KMS-11 (cell line): ENCODE data around the gene EHMT2.
"Not testable (repeated sequence)": the region's sequence is repeated elsewhere in the genome, so short reads cannot be mapped to it uniquely, and the experiment has no call there.

Experiments used
- H2AFZ ChIP-seq: fragments of 200-600 bp; sonication (generic); 2 replicates; pipeline ENCODE4 v1.6.1; 2016; ENCODE audit warnings: antibody characterized with exemption, mixed run types, low read depth
- H3K27ac ChIP-seq: fragments of 200-600 bp; sonication (generic); 2 replicates; pipeline ENCODE4 v1.6.1; 2016; ENCODE audit warnings: mild to moderate bottlenecking, mixed run types
- H3K27me3 ChIP-seq: fragments of 200-600 bp; sonication (generic); 2 replicates; pipeline ENCODE4 v1.6.1; 2017; ENCODE audit warnings: mild to moderate bottlenecking, low read depth, mixed run types, moderate library complexity; ENCODE audit not compliant: insufficient read depth
- H3K36me3 ChIP-seq: fragments of 200-600 bp; sonication (generic); 2 replicates; pipeline ENCODE4 v1.6.1; 2017; ENCODE audit warnings: mild to moderate bottlenecking, mixed run types; ENCODE audit not compliant: insufficient read depth
- H3K4me1 ChIP-seq: fragments of 200-600 bp; sonication (generic); 2 replicates; pipeline ENCODE4 v1.6.1; 2016; ENCODE audit warnings: mild to moderate bottlenecking, low read depth, mixed run types; ENCODE audit not compliant: poor library complexity, severe bottlenecking
- H3K4me2 ChIP-seq: fragments of 200-600 bp; sonication (generic); 2 replicates; pipeline ENCODE4 v1.7.0; 2016; ENCODE audit warnings: mild to moderate bottlenecking, mixed run types
- H3K4me3 ChIP-seq: fragments of 200-600 bp; sonication (generic); IDR thresholded peaks from 2 replicates; pipeline ENCODE4 v1.6.1; 2017; ENCODE audit warnings: low read depth, low read length, mixed read lengths; ENCODE audit not compliant: insufficient read depth
- H3K79me2 ChIP-seq: fragments of 200-600 bp; sonication (generic); 2 replicates; pipeline ENCODE4 v1.6.1; 2016; ENCODE audit warnings: low read depth, mixed run types; ENCODE audit not compliant: insufficient read depth
- H3K9ac ChIP-seq: fragments of 200-600 bp; sonication (generic); 2 replicates; pipeline ENCODE4 v1.6.1; 2016; ENCODE audit warnings: mild to moderate bottlenecking, mixed run types
- H4K20me1 ChIP-seq: fragments of 200-600 bp; sonication (generic); 2 replicates; pipeline ENCODE4 v1.6.1; 2016; ENCODE audit warnings: mild to moderate bottlenecking, mixed run types; ENCODE audit not compliant: insufficient read depth
- TF ChIP-seq, protein P1 (sequence below): fragments of 200-600 bp; sonication (generic); conservative IDR thresholded peaks from 2 replicates; pipeline ENCODE4 v1.6.1; 2017; ENCODE audit warnings: low read depth, mild to moderate bottlenecking, antibody characterized with exemption, low read length, moderate library complexity, mixed read lengths

Gene EHMT2

DNA sequence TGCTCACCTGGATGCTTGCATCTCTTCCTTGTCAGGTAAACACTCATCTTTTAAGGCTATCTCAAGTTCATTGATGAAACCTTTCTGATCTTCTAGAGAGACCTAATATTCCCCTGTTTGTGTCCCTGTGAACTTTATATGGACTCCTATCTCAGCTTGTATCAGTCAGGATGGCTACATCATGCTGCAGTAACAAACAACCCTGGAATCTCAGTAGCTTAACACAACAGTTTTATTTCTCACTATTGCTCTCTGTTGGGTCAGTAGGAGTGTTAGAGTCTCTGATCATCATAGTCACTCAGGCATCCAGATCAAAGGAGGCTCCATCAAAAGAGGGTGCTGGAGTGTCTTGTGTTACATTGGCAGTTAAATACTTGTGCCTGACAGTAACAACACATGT, 17.9 kb upstream of the EHMT2 start:
- H3K4me1 ChIP-seq, result no peaks in the 10 kb centered on the region

DNA sequence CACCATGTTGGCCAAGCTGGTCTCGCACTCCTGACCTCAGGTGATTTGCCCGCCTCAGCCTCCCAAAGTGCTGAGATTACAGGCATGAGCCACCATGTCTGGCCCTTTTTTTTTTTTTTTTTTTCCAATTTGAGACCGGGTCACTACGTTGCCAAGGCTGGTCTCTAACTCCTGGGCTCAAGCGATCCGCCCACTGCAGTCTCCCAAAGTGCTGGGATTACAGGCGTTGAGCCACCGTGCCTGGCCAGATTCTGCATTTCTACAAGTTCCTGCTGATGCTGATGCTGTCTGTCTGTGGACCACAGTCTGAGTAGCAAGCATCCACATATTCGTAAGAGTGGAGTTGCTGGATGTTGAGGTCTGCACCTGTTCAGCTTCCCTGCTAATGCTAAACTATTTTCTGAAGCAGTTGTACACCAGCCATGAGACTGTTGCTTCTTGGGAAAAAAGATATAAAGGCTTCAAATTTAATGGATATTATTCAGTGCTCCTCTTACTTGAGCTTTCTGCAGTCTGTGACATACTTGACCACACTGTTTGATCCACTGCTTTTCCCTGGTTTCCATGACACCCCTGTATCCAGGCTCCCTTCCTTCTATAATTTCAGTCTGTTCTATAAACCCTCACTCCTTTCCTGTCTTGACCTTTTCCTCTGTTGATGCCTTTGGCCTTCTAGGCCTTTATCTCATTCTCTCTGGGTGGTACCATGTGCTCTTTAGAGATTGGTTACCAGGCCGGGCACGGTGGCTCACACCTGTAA, 14.5 kb upstream of the EHMT2 start:
- Histone ChIP-seq H4K20me1 (no peaks in the 10 kb centered on the region), H3K27me3 (no peaks in the 10 kb centered on the region), H3K4me1 (peaks cover 6% of the 10 kb centered on the region), H3K27ac (no peak overlapping the region), H3K36me3 (no peaks in the 10 kb centered on the region), H2AFZ (no peak overlapping the region), H3K4me3 (no peak overlapping the region), H3K4me2 (no peak overlapping the region), H3K9ac (no peak overlapping the region), H3K79me2 (no peaks in the 10 kb centered on the region)
- TF ChIP-seq, protein P1, sequence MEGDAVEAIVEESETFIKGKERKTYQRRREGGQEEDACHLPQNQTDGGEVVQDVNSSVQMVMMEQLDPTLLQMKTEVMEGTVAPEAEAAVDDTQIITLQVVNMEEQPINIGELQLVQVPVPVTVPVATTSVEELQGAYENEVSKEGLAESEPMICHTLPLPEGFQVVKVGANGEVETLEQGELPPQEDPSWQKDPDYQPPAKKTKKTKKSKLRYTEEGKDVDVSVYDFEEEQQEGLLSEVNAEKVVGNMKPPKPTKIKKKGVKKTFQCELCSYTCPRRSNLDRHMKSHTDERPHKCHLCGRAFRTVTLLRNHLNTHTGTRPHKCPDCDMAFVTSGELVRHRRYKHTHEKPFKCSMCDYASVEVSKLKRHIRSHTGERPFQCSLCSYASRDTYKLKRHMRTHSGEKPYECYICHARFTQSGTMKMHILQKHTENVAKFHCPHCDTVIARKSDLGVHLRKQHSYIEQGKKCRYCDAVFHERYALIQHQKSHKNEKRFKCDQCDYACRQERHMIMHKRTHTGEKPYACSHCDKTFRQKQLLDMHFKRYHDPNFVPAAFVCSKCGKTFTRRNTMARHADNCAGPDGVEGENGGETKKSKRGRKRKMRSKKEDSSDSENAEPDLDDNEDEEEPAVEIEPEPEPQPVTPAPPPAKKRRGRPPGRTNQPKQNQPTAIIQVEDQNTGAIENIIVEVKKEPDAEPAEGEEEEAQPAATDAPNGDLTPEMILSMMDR, result no peak

More for the DNA sequence above, 17.9 kb upstream of the EHMT2 start:
- H3K4me3 ChIP-seq, result no peak overlapping the region
- no peaks in the 10 kb centered on the region for H3K27me3 ChIP-seq
- no peaks in the 10 kb centered on the region for H3K36me3 ChIP-seq
- no peaks in the 10 kb centered on the region for H4K20me1 ChIP-seq
- H2AFZ ChIP-seq, result no peak overlapping the region
- TF ChIP-seq, protein P1, result no peak
- H3K4me2 ChIP-seq, result no peak overlapping the region
- no peaks in the 10 kb centered on the region for H3K79me2 ChIP-seq
- no peak overlapping the region for H3K9ac ChIP-seq
- no peak overlapping the region for H3K27ac ChIP-seq

DNA sequence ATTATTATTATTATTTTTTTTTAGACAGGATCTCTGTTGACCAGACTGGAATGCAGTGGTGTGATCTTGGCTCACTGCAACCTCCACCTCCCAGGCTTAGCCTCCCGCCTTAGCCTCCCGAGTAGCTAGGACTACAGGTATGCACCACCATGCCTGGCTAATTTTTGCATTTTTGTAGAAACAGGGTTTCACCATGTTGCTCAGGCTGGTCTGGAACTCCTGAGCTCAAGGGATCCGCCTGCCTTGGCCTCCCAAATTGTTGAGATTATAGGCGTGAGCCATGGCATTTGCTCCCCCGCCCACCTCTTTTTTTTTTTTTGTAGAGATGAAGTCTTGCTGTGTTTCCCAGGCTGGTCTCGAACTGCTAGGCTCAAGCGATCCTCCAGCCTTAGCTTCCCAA, 11.8 kb upstream of the EHMT2 start:
- H3K27me3 ChIP-seq, H3K36me3 ChIP-seq, H3K4me3 ChIP-seq, H2AFZ ChIP-seq, H3K27ac ChIP-seq, H4K20me1 ChIP-seq, H3K79me2 ChIP-seq, H3K9ac ChIP-seq, H3K4me2 ChIP-seq: not testable (repeated sequence)
- peaks cover 11% of the 10 kb centered on the region for H3K4me1 ChIP-seq

DNA sequence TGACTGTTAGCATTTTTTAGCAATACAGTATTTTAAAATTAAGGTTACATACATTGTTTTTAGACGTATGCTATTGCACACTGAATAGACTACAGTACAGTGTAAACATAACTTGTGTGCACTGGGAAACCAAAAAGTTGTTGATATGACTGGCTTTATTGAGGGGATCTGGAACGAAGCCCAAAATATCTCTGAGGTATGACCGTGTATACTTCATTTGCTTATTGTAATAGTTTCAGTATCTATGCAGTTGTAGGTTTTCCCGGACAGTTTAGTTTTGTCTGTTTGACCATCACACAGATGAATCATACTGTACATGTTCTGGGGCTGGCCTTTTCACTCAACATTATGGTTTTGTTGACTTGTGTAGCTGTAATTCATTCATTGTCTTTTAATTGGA, 11.3 kb upstream of the EHMT2 start:
- TF ChIP-seq, protein P1, result no peak
- Histone ChIP-seq H3K79me2 (no peaks in the 10 kb centered on the region), H3K4me3 (no peak overlapping the region), H3K4me2 (no peak overlapping the region), H3K36me3 (no peaks in the 10 kb centered on the region), H3K4me1 (peaks cover 11% of the 10 kb centered on the region), H4K20me1 (no peaks in the 10 kb centered on the region), H2AFZ (no peak overlapping the region), H3K9ac (no peak overlapping the region), H3K27me3 (no peaks in the 10 kb centered on the region; the same call in 1 of the 2 replicates), H3K27ac (no peak overlapping the region)

DNA sequence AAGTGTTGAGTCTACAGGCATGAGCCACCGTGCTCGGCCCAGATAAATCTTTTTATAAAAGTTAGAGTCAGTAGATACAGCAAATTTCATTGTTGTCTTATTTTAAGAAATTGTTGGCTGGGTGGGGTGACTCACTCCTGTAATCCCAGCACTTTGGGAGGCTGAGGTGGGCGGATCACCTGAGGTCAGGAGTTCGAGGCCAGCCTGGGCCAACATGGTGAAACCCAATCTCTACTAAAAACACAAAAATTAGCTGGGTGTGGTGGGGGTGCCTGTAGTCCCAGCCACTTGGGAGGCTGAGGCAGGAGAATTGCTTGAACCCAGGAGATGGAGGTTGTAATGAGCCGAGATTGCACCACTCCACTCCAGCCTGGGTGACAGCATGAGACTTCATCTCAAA, 10.8 kb upstream of the EHMT2 start:
- H3K79me2 ChIP-seq, H3K36me3 ChIP-seq, H3K9ac ChIP-seq, H3K4me2 ChIP-seq, H2AFZ ChIP-seq, H3K4me3 ChIP-seq, H3K27me3 ChIP-seq, H3K27ac ChIP-seq, H4K20me1 ChIP-seq: not testable (repeated sequence)
- peaks cover 12% of the 10 kb centered on the region for H3K4me1 ChIP-seq
